Measurements from ENCODE around the gene MAP3K4.

DNA sequence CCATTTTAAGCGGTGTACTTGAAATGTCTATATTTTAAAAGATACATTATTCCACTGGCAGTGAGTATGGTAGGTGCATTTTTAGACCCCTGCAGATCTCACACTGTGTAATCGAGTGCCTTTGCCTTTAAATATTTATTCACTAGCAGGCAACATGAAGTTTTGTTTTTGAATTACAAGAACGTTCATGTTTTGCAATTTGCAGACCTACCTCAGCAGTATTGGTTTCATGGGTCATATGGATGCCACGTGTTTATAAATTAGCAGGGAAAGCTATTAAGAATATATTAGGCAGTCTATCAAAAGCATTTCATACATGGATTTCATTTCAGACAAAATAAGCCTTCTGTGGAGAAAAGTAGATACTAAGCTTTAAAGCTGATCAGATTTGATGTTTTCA is 7.2 kb downstream of the MAP3K4 start:
- TF ChIP-seq, protein P1, sequence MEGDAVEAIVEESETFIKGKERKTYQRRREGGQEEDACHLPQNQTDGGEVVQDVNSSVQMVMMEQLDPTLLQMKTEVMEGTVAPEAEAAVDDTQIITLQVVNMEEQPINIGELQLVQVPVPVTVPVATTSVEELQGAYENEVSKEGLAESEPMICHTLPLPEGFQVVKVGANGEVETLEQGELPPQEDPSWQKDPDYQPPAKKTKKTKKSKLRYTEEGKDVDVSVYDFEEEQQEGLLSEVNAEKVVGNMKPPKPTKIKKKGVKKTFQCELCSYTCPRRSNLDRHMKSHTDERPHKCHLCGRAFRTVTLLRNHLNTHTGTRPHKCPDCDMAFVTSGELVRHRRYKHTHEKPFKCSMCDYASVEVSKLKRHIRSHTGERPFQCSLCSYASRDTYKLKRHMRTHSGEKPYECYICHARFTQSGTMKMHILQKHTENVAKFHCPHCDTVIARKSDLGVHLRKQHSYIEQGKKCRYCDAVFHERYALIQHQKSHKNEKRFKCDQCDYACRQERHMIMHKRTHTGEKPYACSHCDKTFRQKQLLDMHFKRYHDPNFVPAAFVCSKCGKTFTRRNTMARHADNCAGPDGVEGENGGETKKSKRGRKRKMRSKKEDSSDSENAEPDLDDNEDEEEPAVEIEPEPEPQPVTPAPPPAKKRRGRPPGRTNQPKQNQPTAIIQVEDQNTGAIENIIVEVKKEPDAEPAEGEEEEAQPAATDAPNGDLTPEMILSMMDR (IDR thresholded peaks at IDR 0.05): no peak
- no peak for TF ChIP-seq POLR2A (IDR thresholded peaks at IDR 0.05)
- TF ChIP-seq POLR2AphosphoS5 (IDR thresholded peaks at IDR 0.05): no peak

All from breast epithelium (tissue), 3 donors.